Sigmoid colon (tissue), 7 donors: Measurements from ENCODE around the gene SLC9A5. TPM values are rescaled to one million over a fixed set of nuclear protein-coding genes. Genes with fewer than 3 reads are reported as not detected.
A peak's percentile ranks its signal among the peaks of the same experiment; 100 is the strongest.

Experiments
- DNase-seq: peaks from one replicate; pipeline ENCODE4 v3.0.0-alpha.2; 2019
- H3K27ac ChIP-seq, 4 donors: fragments of 200-600 bp; sonication (generic); one replicate each; pipeline ENCODE4 v1.5.1; 2016 to 2019; ENCODE audit warnings: mild to moderate bottlenecking in 1 of 4
- H3K27me3 ChIP-seq, 3 donors: fragments of 200-600 bp; sonication (generic); one replicate each; pipeline ENCODE4 v1.5.1; 2019; ENCODE audit warnings: mild to moderate bottlenecking in 1 of 3
- H3K36me3 ChIP-seq, 4 donors: fragments of 200-600 bp; sonication (generic); one replicate each; pipeline ENCODE4 v1.5.1; 2016 to 2019
- H3K4me1 ChIP-seq, 4 donors: fragments of 200-600 bp; sonication (generic); one replicate each; pipeline ENCODE4 v1.5.1; 2017 to 2019
- H3K4me3 ChIP-seq, 4 donors: fragments of 200-600 bp; sonication (generic); one replicate each; pipeline ENCODE4 v1.5.1; 2017 to 2019; ENCODE audit warnings: mild to moderate bottlenecking in 2 of 4, moderate library complexity in 1 of 4
- H3K9me3 ChIP-seq, 4 donors: fragments of 200-600 bp in 3 of 4; sonication (generic) in 3 of 4; one replicate each; pipeline versions ENCODE4 v1.5.1 to v1.6.1; 2013 to 2019
- CTCF ChIP-seq, 4 experiments: fragments of 450-650 bp in 3 of 4; fragments of 200-600 bp in 1 of 4; IDR thresholded peaks; one replicate each; pipeline ENCODE4 v1.5.1; 2016 to 2019; ENCODE audit warnings: antibody characterized with exemption in 4 of 4, mild to moderate bottlenecking in 3 of 4, moderate library complexity in 2 of 4
- EP300 ChIP-seq, 4 donors: sonication (generic); formaldehyde crosslinking; IDR thresholded peaks; one replicate each; pipeline ENCODE4 v1.6.1; 2017; ENCODE audit warnings: antibody characterized with exemption in 4 of 4
- POLR2A ChIP-seq, 2 donors: fragments of 450-650 bp; IDR thresholded peaks; one replicate each; pipeline ENCODE4 v1.6.1; 2016; ENCODE audit warnings: antibody characterized with exemption in 2 of 2, mild to moderate bottlenecking in 2 of 2, moderate library complexity in 2 of 2
- POLR2AphosphoS5 ChIP-seq, 4 donors: sonication (generic); formaldehyde crosslinking; IDR thresholded peaks; one replicate each; pipeline ENCODE4 v1.6.1; 2017; ENCODE audit warnings: antibody characterized with exemption in 4 of 4
- WGBS, 2 donors: extraction: QIAGEN DNeasy Blood & Tissue Kit; methylation state at CpG; one replicate each; pipeline ENCODE4 v1.1.7; 2013; 5-methylcytosine and 5-hydroxymethylcytosine counted together
- intact Hi-C: fragments of 100-400 bp; cut with DNase I; formaldehyde crosslinking; loops from one replicate; pipeline ENCODE4 v1.15.1; 2023
- polyA plus RNA-seq, 3 donors: library from polyadenylated mRNA; stranded (reverse); fragments of 200-250 nt; gene quantifications; one replicate each; pipeline ENCODE4 v1.2.3, GENCODE V29; 2013
- total RNA-seq, 4 donors: library from RNA; depleted of rRNA; stranded (reverse); fragments of >200 nt; gene quantifications; one replicate each; pipeline ENCODE4 v1.1.0, GENCODE V29; 2016
- donor health status: healthy with polysubstance abuse.
- donor health status: Bipolar disorder and iron deficiency.
- donor health status: healthy.

Gene SLC9A5
- total and polyA plus RNA-seq, 7 donors, result 0.46 to 6.1 (median 0.99) TPM; not detected in 2

- WGBS, 2 donors, result 92 to 94% methylated on average over 13 of the region's 13 CpGs
- Histone ChIP-seq H3K9me3 (no peaks in the 10 kb centered on the region), H3K4me1 (no peaks in the 10 kb centered on the region), H3K4me3 (no peak overlapping the region), H3K27me3 (no peaks in the 10 kb centered on the region), H3K27ac (no peak overlapping the region), H3K36me3 (no peaks in the 10 kb centered on the region)
- DNase-seq, result no peak
- intact Hi-C loops, result no loop called here
- TF ChIP-seq CTCF (IDR thresholded peaks at IDR 0.05) (no peak), POLR2AphosphoS5 (IDR thresholded peaks at IDR 0.05) (no peak), EP300 (IDR thresholded peaks at IDR 0.05) (no peak), POLR2A (IDR thresholded peaks at IDR 0.05) (no peak)
Measured at GRCh38 chr16:67305216-67306071, 56.7 kb downstream of the SLC9A5 start.

GRCh38 chr16:67310561-67310960 lies 61.8 kb downstream of the SLC9A5 start:
- Histone ChIP-seq H3K4me1 (no peaks in the 10 kb centered on the region), H3K36me3 (no peaks in the 10 kb centered on the region), H3K27me3 (no peaks in the 10 kb centered on the region), H3K9me3 (no peaks in the 10 kb centered on the region), H3K4me3 (no peak overlapping the region), H3K27ac (no peak overlapping the region)
- DNase-seq, result no peak
- intact Hi-C loops, result no loop called here
- no peak for TF ChIP-seq POLR2AphosphoS5 (IDR thresholded peaks at IDR 0.05)
- TF ChIP-seq CTCF (IDR thresholded peaks at IDR 0.05), result no peak
- no peak for TF ChIP-seq EP300 (IDR thresholded peaks at IDR 0.05)
- no peak for TF ChIP-seq POLR2A (IDR thresholded peaks at IDR 0.05)
- WGBS, 2 donors, result 94% methylated on average over 3 of the region's 3 CpGs

GRCh38 chr16:67311607-67312488 lies 63.1 kb downstream of the SLC9A5 start:
- DNase-seq, result no peak
- no peaks in the 10 kb centered on the region for H3K4me1 ChIP-seq
- H3K27me3 ChIP-seq, result no peaks in the 10 kb centered on the region
- TF ChIP-seq POLR2AphosphoS5 (IDR thresholded peaks at IDR 0.05), result peak in 1 of 4 donors; percentile 51
- TF ChIP-seq POLR2A (IDR thresholded peaks at IDR 0.05), result no peak
- intact Hi-C loops, result no loop called here
- no peaks in the 10 kb centered on the region for H3K36me3 ChIP-seq
- no peak overlapping the region for H3K4me3 ChIP-seq
- WGBS, 2 donors, result 59 to 75% methylated on average over 5 of the region's 5 CpGs
- H3K27ac ChIP-seq, result peak overlapping the region in 3 of 4 donors; percentile 2 to 51 (median 26)
- no peaks in the 10 kb centered on the region for H3K9me3 ChIP-seq

GRCh38 chr16:67312719-67313118 lies 63.9 kb downstream of the SLC9A5 start:
- no peak overlapping the region for H3K4me3 ChIP-seq
- TF ChIP-seq CTCF (IDR thresholded peaks at IDR 0.05) (no peak), EP300 (IDR thresholded peaks at IDR 0.05) (no peak)
- H3K4me1 ChIP-seq, result no peaks in the 10 kb centered on the region
- no peaks in the 10 kb centered on the region for H3K36me3 ChIP-seq
- intact Hi-C loops, result no loop called here
- H3K27ac ChIP-seq, result no peak overlapping the region
- no peaks in the 10 kb centered on the region for H3K9me3 ChIP-seq
- no peak for DNase-seq
- H3K27me3 ChIP-seq, result no peaks in the 10 kb centered on the region

GRCh38 chr16:67317853-67318252 lies 69.1 kb downstream of the SLC9A5 start:
- H3K36me3 ChIP-seq, result no peaks in the 10 kb centered on the region
- DNase-seq, result no peak
- intact Hi-C loops, result no loop called here

More at GRCh38 chr16:67317853-67318252, 69.1 kb downstream of the SLC9A5 start:
- TF ChIP-seq POLR2A (IDR thresholded peaks at IDR 0.05) (no peak), POLR2AphosphoS5 (IDR thresholded peaks at IDR 0.05) (no peak), EP300 (IDR thresholded peaks at IDR 0.05) (no peak), CTCF (IDR thresholded peaks at IDR 0.05) (no peak)
- no peak overlapping the region for H3K4me3 ChIP-seq
- H3K27me3 ChIP-seq, result peaks cover 0 to 44% (median 9%) of the 10 kb centered on the region in 3 donors
- H3K27ac ChIP-seq, result no peak overlapping the region
- no peaks in the 10 kb centered on the region for H3K4me1 ChIP-seq
- H3K9me3 ChIP-seq, result no peaks in the 10 kb centered on the region
